ENCODE data around the gene TMEM196. TPM values are rescaled to one million over a fixed set of nuclear protein-coding genes. Genes with fewer than 3 reads are reported as not detected.

TMEM196 gene
- total and polyA plus RNA-seq, 4 donors = not detected

Small RNA genes within 50 kb of the gene (small RNA-seq; reads per million reads assigned to genes)
- not detected for gene MIR3146

Other genes starting within 250 kb of the TMEM196 start
- 1 to 10 TPM; 6.9 to 9.8 TPM for gene POLR1F, start 64.6 kb downstream of the TMEM196 start, total RNA-seq
- 10 to 100 TPM in 1 of 2 donors, 1 to 10 TPM in 1; 3.1 to 15.3 TPM for gene POLR1F, start 64.6 kb downstream of the TMEM196 start, polyA plus RNA-seq